Measurements from ENCODE around the gene MROH9. TPM values are rescaled to one million over a fixed set of nuclear protein-coding genes. Genes with fewer than 3 reads are reported as not detected.

Gene MROH9
- polyA plus RNA-seq, 1 donor from 2014 or later, result not detected

GRCh38 chr1:171084091-171084490 is 148.8 kb downstream of the MROH9 start:
- Histone ChIP-seq H3K9me3 (ENCODE audit: low read length) (no peaks in the 10 kb centered on the region), H3K9me2 (ENCODE audit: insufficient read depth, low read length) (no peaks in the 10 kb centered on the region), H3F3A (ENCODE audit: insufficient read depth, low read length, poor library complexity, severe bottlenecking) (no peaks in the 10 kb centered on the region), H3K36me3 (ENCODE audit: insufficient read depth, low read length) (no peaks in the 10 kb centered on the region), H3K79me2 (replicated peaks; ENCODE audit: insufficient read depth, low read length) (no peaks in the 10 kb centered on the region), H3K27ac (ENCODE audit: low read length) (no peak overlapping the region), H2AFZ (ENCODE audit: low read depth, low read length) (no peak overlapping the region), H3K4me3 (ENCODE audit: low read length) (no peak overlapping the region), H3K9ac (ENCODE audit: low read length) (no peak overlapping the region), H3K27me3 (ENCODE audit: insufficient read depth, low read depth, low read length) (no peaks in the 10 kb centered on the region), H4K20me1 (ENCODE audit: insufficient read depth) (no peaks in the 10 kb centered on the region), H3K4me2 (ENCODE audit: low read length) (no peak overlapping the region)
- no peak for TF ChIP-seq MXI1 (conservative IDR thresholded peaks at IDR 0.05; ENCODE audit: poor library complexity, severe bottlenecking)
- no peak for TF ChIP-seq SMC3 (conservative IDR thresholded peaks at IDR 0.05; ENCODE audit: poor library complexity)
- no peak for TF ChIP-seq TAF1 (IDR thresholded peaks at IDR 0.05; ENCODE audit: low read depth)
- TF ChIP-seq CTCF (IDR thresholded peaks at IDR 0.05; ENCODE audit: poor library complexity, severe bottlenecking), result no peak
- no peak for TF ChIP-seq EZH2 (IDR thresholded peaks at IDR 0.05; ENCODE audit: borderline replicate concordance, insufficient read depth, low read length, poor library complexity, severe bottlenecking)
- TF ChIP-seq POLR2AphosphoS5 (IDR thresholded peaks at IDR 0.05), result no peak
- TF ChIP-seq REST (IDR thresholded peaks at IDR 0.05; ENCODE audit: borderline replicate concordance), result no peak
- TF ChIP-seq EP300 (conservative IDR thresholded peaks at IDR 0.05; ENCODE audit: poor library complexity, severe bottlenecking), result no peak
- no peak for TF ChIP-seq RAD21 (conservative IDR thresholded peaks at IDR 0.05)

- H3K4me3 ChIP-seq (ENCODE audit: low read length), result no peak overlapping the region
These were observed 149.5 kb downstream of the MROH9 start for GRCh38 chr1:171084870-171085269.

More at GRCh38 chr1:171084870-171085269, 149.5 kb downstream of the MROH9 start:
- H3K9me3 ChIP-seq (ENCODE audit: low read length), result no peaks in the 10 kb centered on the region
- H3K27ac ChIP-seq (ENCODE audit: low read length), result no peak overlapping the region
- H3K27me3 ChIP-seq (ENCODE audit: insufficient read depth, low read depth, low read length), result no peaks in the 10 kb centered on the region
- H3K9ac ChIP-seq (ENCODE audit: low read length), result no peak overlapping the region
- H3F3A ChIP-seq (ENCODE audit: insufficient read depth, low read length, poor library complexity, severe bottlenecking), result no peaks in the 10 kb centered on the region
- no peak overlapping the region for H3K4me2 ChIP-seq (ENCODE audit: low read length)
- no peaks in the 10 kb centered on the region for H3K9me2 ChIP-seq (ENCODE audit: insufficient read depth, low read length)
- no peak overlapping the region for H2AFZ ChIP-seq (ENCODE audit: low read depth, low read length)
- no peak for TF ChIP-seq EP300 (conservative IDR thresholded peaks at IDR 0.05; ENCODE audit: poor library complexity, severe bottlenecking)
- TF ChIP-seq SMC3 (conservative IDR thresholded peaks at IDR 0.05; ENCODE audit: poor library complexity), result no peak
- no peak for TF ChIP-seq MXI1 (conservative IDR thresholded peaks at IDR 0.05; ENCODE audit: poor library complexity, severe bottlenecking)
- no peak for TF ChIP-seq POLR2AphosphoS5 (IDR thresholded peaks at IDR 0.05)
- no peak for TF ChIP-seq RAD21 (conservative IDR thresholded peaks at IDR 0.05)
- TF ChIP-seq REST (IDR thresholded peaks at IDR 0.05; ENCODE audit: borderline replicate concordance), result no peak
- TF ChIP-seq EZH2 (IDR thresholded peaks at IDR 0.05; ENCODE audit: borderline replicate concordance, insufficient read depth, low read length, poor library complexity, severe bottlenecking), result no peak
- no peak for TF ChIP-seq TAF1 (IDR thresholded peaks at IDR 0.05; ENCODE audit: low read depth)
- no peak for TF ChIP-seq CTCF (IDR thresholded peaks at IDR 0.05; ENCODE audit: poor library complexity, severe bottlenecking)
- no peaks in the 10 kb centered on the region for H4K20me1 ChIP-seq (ENCODE audit: insufficient read depth)
- no peaks in the 10 kb centered on the region for H3K36me3 ChIP-seq (ENCODE audit: insufficient read depth, low read length)
- no peaks in the 10 kb centered on the region for H3K79me2 ChIP-seq (replicated peaks; ENCODE audit: insufficient read depth, low read length)

Data from neural cell (in vitro differentiated cells).